Cardiac fibroblast (primary cell): ENCODE data around the gene TSR1.

Source experiments
- DNase-seq, 2 donors: peaks; one replicate each; pipeline versions ENCODE4 v3.0.0 to v3.0.0-alpha.2; 2010; ENCODE audit warnings: low read depth in 2 of 2
- H3K4me3 ChIP-seq, 2 donors: replicated peaks in 1 of 2; 1 replicate in 1 of 2; 2 replicates in 1 of 2; pipeline ENCODE4 v1.5.1; 2011; ENCODE audit warnings: low read depth in 2 of 2, low read length in 2 of 2, mild to moderate bottlenecking in 2 of 2, moderate library complexity in 1 of 2
- CTCF ChIP-seq: IDR thresholded peaks from one replicate; pipeline ENCODE4 v1.5.1; 2011; ENCODE audit warnings: low read depth, mild to moderate bottlenecking, low read length, inconsistent platforms

TSR1 gene

GRCh38 chr17:2369551-2370210 lies 33.4 kb upstream of the TSR1 start:
- no peak for TF ChIP-seq CTCF
- DNase-seq, result peak in 1 of 2 donors; percentile 43
- H3K4me3 ChIP-seq, result no peak overlapping the region

- no peak overlapping the region for H3K4me3 ChIP-seq
- peak; percentile 43 to 56 for DNase-seq
- no peak for TF ChIP-seq CTCF
These were observed 32.8 kb upstream of the TSR1 start for GRCh38 chr17:2369039-2369438.

GRCh38 chr17:2368359-2368758 lies 32.1 kb upstream of the TSR1 start:
- no peak for TF ChIP-seq CTCF
- no peak overlapping the region for H3K4me3 ChIP-seq
- no peak for DNase-seq

GRCh38 chr17:2366747-2367494 lies 30.7 kb upstream of the TSR1 start:
- peak; percentile 16 for TF ChIP-seq CTCF
- no peak overlapping the region for H3K4me3 ChIP-seq
- DNase-seq, result peak in 1 of 2 donors; percentile 19

- no peak for DNase-seq
- no peak for TF ChIP-seq CTCF
- H3K4me3 ChIP-seq, result no peak overlapping the region
These were observed 28.9 kb upstream of the TSR1 start for GRCh38 chr17:2365132-2365531.

GRCh38 chr17:2364763-2365116 lies 28.5 kb upstream of the TSR1 start:
- DNase-seq, result no peak
- H3K4me3 ChIP-seq, result no peak overlapping the region
- TF ChIP-seq CTCF, result no peak
